GM15510 (cell line): ENCODE data around the gene RBM25.

Experiments
- POLR2A ChIP-seq: IDR thresholded peaks from 3 replicates; pipeline ENCODE4 v1.6.1; 2011; ENCODE audit warnings: borderline replicate concordance; ENCODE audit not compliant: insufficient read length; ENCODE audit errors: extremely low read depth

The RBM25 gene

GRCh38 chr14:73097421-73097820 lies 39.1 kb downstream of the RBM25 start:
- TF ChIP-seq POLR2A: no peak

DNA sequence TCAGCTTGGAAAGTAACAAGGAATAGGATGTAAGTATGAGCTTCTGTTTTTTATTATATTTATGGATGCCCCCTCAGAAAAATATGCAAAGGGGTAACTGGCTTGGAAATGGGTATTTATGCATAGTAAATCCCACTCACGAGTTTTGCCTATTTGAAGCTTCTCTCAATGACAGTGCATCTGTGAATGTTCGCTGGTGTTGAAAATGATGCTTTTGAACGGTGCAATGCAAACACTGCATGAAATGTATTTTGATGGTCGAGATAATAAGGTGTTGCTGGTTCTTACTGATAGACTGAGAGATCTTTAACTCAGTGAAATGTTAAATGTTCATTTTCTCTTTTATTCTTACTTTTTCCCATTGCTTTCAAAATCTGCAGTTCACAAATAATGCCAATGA lies 42.0 kb downstream of the RBM25 start:
- TF ChIP-seq POLR2A: no peak

DNA sequence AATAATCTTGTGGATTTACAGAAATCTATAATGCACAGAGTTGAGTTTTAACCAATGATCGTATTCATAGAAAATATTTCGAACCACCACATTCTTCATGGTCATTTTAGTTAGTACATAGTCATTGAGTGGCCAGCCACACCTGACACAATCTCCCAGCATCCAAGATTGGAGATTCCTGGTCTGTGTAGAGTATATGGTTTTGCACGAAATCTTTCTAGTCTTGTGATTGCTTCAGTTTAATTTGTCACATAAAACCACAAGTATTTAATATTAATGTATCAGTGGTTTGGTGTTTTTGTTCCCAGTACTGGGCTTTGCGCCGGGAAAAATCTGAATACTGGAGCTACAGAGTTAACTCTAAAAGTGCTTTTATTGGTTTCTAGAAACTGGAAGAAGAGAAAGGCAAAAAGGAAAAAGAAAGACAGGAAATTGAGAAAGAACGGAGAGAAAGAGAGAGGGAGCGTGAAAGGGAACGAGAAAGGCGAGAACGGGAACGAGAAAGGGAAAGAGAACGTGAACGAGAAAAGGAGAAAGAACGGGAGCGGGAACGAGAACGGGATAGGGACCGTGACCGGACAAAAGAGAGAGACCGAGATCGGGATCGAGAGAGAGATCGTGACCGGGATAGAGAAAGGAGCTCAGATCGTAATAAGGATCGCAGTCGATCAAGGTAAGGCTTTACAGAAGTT lies 44.6 kb downstream of the RBM25 start:
- TF ChIP-seq POLR2A: no peak

- TF ChIP-seq POLR2A: no peak
These were observed 46.7 kb downstream of the RBM25 start for GRCh38 chr14:73105050-73105449.

GRCh38 chr14:73105727-73106126 lies 47.4 kb downstream of the RBM25 start:
- TF ChIP-seq POLR2A: no peak

GRCh38 chr14:73116079-73116665 lies 57.8 kb downstream of the RBM25 start:
- no peak for TF ChIP-seq POLR2A

- TF ChIP-seq POLR2A: no peak
These were observed 66.0 kb downstream of the RBM25 start for GRCh38 chr14:73124180-73124894.

DNA sequence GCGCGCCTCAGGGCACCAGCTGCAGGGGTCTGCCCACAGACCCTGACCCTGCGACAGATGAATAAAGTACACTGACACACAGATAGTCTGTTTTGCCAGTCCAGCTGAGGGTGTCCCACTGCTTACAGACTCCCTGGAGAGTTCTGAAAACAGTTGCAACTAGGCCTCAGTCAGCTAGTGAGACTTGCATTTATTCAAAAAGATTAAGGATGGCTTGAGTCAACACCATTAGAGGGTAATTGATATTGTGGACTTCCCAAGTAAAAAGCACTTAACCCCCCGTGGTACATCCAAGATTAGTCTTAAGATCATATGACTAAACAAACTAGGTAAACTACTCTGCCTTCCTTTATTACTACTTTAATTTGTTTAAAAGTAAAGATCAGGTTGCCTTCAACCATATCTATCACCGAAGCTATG lies 66.8 kb downstream of the RBM25 start:
- no peak for TF ChIP-seq POLR2A

DNA sequence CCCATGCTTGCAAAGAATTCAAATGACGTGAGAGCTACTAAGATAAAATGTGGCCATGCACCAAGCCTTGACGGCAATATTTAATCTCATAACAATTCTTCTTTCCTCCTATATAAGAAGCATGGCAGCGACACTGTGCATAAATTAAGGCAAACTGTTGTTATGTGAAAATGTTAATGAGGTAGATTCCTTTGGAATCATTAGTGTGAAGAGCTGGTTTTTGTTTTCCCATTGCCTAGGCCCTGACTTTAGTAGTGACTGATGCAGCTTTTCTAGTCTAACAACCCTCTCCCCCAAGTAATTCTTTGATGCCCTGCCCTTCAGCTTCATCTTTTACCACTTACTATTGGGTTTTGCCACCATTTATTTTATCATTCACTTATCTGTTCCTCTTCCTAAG lies 67.4 kb downstream of the RBM25 start:
- TF ChIP-seq POLR2A: no peak

DNA sequence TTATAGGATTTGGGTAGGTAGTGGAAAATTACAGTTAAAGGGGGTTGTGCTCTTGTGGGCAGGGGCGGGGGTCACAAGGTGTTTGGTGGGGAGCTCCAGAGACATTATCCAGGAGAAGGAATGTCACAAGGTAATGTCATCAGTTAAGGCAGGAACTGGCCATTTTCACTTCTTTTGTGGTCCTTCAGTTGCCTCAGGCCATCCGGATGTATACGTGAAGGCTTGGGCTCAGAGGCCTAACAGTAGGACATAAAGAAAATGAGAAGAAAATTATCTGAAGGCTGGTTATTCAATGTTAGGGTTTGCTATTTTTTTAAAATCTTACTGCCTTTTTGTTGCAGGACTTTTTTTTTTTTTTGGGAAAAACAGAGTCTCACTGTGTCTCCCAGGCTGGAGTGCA lies 75.5 kb downstream of the RBM25 start:
- TF ChIP-seq POLR2A: no peak

DNA sequence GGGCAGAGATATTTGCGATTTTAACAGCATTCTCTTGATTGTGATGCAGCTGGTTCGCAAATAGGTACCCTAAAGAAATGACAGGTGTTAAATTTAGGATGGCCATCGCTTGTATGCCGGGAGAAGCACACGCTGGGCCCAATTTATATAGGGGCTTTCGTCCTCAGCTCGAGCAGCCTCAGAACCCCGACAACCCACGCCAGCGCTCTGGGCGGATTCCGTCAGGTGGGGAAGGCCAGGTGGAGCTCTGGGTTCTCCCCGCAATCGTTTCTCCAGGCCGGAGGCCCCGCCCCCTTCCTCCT lies 77.7 kb downstream of the RBM25 start:
- TF ChIP-seq POLR2A: no peak

DNA sequence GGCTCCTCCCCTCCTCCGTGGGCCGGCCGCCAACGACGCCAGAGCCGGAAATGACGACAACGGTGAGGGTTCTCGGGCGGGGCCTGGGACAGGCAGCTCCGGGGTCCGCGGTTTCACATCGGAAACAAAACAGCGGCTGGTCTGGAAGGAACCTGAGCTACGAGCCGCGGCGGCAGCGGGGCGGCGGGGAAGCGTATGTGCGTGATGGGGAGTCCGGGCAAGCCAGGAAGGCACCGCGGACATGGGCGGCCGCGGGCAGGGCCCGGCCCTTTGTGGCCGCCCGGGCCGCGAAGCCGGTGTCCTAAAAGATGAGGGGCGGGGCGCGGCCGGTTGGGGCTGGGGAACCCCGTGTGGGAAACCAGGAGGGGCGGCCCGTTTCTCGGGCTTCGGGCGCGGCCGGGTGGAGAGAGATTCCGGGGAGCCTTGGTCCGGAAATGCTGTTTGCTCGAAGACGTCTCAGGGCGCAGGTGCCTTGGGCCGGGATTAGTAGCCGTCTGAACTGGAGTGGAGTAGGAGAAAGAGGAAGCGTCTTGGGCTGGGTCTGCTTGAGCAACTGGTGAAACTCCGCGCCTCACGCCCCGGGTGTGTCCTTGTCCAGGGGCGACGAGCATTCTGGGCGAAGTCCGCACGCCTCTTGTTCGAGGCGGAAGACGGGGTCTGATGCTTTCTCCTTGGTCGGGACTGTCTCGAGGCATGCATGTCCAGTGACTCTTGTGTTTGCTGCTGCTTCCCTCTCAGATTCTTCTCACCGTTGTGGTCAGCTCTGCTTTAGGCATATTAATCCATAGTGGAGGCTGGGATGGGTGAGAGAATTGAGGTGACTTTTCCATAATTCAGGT lies 78.3 kb downstream of the RBM25 start, which contains the start of gene PSEN1:
Gene PSEN1 (plus strand): TSS at position 121 of the 839 bp plus-strand sequence. CDS start 11,513 bp downstream, outside the sequence.
- TF ChIP-seq POLR2A: peak; percentile 94

DNA sequence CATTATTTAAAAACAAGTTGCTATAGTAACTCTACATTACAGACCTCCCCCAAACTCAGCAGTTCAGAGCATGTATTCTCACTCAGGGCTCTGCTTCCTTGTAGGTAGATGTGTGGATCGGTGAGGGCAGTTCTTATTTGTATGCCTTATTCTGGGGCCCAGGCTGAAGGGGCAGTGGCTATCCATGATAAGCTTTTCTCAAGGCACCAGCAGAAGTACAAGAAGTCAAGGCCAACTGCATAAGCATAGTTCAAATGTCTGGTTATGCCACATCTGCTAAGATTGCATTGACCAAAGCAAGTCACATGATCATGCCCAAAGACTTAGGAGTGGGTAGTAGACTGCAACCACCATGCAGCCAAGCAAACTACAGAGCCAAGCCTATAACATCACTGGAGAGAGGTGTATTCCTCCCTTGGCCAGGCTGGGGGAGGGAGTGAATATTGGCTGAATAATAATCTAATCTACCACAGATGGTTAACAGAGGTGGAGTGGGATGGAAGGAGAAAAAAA lies 82.5 kb downstream of the RBM25 start:
- no peak for TF ChIP-seq POLR2A

DNA sequence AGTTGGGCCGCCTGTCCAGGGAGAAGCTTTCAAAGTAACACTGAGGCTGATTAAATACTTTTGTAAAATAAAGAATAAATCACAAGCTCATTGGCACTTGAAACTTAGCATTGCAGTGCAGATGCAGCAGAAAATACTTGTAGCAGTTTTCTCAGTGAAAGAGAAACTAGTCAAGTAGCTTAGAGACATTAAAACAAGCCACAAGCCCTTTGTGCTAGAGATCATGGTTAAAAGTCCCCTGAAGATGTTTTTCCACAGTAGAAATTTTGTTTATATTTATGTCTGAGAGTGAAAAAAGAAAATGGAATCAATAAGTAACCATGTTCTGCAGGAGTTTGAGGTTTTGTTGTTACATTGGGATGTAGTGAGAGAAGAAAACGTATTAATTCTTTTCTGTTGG lies 83.9 kb downstream of the RBM25 start:
- TF ChIP-seq POLR2A: no peak

DNA sequence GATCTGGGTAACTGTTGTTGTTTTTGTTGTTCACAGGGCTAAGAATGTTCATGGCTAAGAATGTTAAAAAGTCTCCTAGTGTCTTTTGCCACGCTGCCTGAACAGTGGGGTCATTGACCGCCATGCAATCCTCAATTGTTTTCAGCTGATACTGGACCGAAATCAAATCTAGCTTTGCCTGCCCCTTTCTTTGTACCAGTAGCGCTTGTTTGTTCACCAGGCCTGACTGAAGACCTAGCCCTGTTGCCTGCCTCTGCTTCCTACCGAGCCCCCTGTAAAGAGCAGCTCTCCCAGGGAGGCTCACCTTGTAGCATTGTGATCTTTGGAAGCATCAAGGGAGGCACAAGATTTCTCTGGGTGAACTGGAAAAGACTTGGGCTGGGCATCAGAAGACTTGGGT lies 84.7 kb downstream of the RBM25 start:
- no peak for TF ChIP-seq POLR2A
